Stimulated activated CD8-positive, alpha-beta memory T cell treated with anti-CD3 and anti-CD28 coated beads, Interleukin-7, amount 100 ng/mL, for 4 hours (primary cell): ENCODE results near the gene RBM26.

Experiments used
- DNase-seq, 2 donors: peaks; one replicate each; pipeline ENCODE4 v3.0.0-alpha.2; 2020; ENCODE audit warnings: low read depth in 2 of 2

RBM26 gene

DNA sequence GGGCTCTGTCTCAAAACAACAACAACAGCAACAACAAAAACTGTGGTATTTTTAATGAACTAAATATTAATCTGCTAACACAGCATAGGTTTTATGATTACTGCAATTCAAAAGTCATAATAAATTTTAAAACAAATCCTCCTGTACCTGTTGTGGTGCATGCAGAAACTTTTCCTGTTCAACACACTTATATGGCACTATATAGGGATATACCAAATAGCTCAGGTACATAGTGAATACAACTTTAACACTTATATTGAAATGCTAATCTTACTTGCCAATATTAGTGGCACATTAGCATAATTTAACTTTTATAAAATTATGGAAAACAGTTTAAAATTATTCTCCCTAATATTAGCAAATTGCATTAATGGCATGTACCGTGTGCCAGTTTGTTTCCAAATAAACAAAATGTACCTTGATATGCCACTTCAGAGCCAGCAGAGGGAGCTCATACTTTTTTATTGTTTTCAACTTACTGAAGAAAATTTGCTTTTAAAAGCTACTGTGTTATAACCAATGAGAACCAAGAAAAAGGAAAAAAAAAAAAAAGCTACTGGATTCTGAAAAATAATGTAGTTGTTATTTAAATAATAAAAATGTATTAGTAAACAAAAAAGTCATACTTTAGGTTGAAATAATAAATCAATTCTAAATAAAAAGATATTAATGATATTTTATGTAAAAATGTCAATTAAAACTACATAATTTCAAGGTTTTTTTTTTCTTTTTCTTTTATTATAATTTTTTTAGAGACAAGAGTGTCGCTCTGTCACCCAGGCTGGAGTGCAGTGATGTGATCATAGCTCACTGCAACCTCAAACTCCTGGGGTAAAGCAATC, 18.0 kb upstream of the RBM26 start:
- no peak for DNase-seq

DNA sequence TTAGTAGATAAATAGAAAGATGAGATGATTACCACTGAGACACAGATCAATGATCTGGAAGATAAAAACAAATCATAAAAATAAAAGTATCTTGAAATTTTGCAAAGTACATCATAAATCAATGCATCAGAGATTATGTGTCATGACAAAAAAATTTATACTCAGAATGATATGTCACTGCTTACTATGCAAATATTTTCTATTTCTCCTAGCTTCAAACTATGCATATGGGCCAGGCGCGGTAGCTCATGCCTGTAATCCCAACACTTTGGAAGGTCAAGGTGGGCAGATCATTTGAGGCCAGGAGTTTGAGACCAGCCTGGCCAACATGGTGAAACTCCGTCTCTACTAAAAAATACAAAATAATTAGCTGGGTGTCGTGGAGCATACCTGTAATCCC, 17.3 kb upstream of the RBM26 start:
- DNase-seq = no peak

DNA sequence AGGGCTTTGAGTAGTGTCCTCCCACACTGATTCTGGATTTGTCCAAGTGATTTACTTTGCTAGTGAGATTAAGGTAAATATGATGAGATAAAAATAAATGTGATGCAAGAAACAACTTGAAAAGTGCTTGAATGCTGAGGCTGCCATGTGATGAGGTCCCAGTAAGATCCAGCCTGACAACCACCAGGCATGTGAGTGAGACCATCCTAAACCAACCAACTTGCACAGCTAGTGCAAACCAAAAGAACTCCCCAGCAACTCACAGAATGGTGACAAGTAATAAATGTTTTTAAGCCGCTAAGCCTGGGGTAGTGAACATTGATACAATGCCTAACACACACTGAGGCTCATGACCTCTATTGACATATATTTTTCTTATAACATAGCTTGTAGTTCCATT, 13.3 kb upstream of the RBM26 start:
- DNase-seq = no peak

DNA sequence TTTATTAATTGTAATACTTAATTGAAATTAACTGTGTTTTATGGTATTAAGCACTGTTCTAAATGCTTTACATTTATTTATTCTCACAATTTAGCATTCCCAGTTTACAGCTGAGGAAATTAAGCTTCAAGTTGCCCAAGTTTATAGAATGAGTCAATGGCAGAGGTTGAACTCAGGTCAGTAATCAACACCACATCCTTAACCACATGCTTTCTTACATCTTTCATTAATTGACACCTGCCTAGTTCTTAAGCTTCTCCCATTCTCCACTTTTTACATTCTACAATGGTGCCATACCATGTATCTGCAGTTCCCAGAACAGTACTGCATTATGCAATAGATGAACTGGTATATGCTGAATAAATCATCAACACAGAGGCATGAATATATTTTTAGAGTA, 11.7 kb upstream of the RBM26 start:
- no peak for DNase-seq

DNA sequence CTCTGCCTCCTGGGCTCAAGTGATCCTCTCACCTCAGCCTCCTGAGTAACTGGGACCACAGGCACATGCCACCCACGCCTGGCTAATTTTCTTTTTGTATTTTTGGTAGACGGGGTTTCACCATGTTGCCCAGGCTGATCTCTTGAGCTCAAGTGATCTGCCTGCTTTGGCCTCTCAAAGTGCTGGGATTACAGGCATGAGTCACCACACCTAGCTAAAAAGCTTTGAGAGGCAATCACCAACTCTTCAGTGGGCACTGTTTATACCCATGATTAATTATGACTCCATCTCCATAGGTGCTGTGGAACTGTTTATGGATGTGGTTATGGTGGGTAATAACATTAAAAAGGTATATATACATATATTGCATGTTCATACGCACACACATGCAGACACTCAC, 7.5 kb upstream of the RBM26 start:
- DNase-seq = no peak

DNA sequence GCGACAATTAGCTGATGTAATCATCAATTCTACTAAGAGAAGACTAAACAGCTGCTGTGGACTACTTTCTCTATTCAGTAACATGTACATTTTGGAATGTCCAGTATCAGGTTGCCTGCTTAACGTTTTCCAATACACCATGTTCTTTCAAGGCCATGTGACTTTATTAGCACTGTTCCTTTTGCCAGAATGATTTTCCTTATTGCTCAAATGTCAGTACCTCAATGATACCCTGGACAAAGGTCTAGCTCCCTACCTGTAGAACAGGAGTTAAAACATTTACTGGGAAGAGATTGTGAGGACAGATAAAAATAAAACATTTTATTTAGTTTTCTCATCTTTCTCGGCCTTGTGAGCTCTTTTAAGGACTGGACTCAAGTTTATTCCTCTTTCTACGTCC, 3.8 kb upstream of the RBM26 start:
- no peak for DNase-seq

DNA sequence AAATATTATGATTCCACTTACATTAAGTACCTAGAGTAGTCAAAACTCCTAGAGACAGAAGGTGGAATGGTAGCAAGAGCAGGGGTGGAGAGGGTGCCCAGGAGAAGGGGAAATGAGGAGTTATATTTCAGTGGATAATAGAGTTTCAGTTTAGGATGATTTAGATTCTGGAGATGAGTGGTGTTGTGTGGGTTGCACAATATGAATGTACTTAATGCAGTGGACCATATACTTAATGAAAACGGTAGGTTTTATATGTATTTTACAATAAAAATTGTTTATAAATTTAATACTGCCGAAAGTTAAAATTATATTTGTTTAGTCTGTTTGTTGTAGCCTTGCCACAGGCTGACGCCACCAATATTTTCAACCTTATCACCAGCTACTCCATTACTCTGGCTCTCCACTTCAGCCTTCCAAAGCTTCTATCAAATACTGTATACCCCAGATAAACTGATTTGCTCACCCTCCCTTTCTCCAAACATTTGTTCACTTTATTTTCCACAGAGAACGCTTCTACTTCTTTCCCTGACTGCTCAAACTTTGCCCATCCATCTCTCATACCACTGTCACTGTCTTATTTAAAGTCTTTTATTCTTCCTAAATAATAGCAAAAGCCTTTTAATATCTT, 1.4 kb upstream of the RBM26 start:
- no peak for DNase-seq

DNA sequence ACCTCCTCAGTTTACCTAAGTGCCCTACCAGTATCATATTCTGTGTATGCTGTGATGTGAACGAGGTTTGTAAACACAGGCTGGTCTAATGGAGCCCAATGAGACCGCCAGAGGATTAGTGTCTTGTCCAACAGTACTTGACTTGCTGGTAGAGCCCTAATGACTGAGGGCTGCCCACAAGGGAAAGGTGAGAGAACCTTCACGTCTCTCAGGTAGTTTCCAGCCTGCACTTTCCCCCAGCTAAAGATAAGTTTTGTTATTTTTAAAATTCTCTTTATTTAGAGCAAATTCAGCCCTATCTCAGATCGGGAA, 498 bp upstream of the RBM26 start:
- DNase-seq = no peak

DNA sequence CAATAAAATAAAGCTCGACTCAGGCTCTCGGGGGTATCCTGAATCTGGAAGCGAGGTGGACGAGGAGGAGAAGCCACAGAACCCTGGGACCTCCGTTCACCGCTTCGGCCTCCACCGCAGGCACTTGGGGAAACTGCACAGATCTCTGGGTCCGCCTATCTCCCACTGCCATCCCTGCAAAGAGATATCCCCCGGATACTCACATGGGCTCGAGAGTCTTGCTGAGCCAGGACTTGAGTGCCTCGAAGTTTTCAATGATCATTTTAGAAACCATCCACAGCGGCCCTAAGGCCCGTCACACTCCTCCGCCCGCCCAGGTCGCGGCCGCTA, 589 bp downstream of the RBM26 start:
- no peak for DNase-seq

DNA sequence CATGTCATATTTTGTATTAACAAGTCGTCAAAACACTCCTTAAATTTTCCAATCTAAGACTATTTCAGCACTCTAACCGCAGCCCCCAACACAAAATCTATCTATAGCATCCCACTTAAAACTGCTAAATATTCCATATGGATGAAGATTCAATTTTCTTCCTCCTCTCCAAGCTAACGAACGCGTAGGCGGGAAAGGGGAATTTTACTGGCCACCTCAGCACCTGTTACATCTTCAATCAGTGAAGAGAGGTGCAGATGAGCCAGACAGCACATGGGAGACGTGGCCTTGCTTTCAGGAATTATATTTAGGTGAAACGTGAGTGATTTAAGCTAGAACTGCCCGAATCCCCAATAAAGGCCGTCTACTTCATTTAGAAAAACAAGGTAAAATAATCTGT, 1.1 kb downstream of the RBM26 start:
- DNase-seq = no peak

DNA sequence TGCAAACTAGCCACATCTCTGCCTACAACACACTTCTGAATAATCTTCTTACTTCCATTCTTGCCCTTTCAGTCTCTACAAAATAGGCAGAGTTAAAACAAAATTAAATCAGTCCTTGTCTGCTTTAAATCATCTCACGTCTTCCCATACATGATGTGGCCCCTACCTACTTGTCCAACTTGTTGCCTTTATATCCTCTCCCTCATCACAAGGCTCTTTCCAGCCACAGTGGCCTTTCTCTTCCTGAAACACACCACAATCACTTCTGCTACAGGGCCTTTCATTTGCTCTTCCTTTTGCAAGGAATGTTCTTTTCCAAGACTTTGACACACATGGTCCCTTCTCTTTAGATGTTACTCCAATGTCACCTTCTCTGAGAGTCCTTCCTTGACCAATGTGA, 1.7 kb downstream of the RBM26 start:
- DNase-seq = no peak

DNA sequence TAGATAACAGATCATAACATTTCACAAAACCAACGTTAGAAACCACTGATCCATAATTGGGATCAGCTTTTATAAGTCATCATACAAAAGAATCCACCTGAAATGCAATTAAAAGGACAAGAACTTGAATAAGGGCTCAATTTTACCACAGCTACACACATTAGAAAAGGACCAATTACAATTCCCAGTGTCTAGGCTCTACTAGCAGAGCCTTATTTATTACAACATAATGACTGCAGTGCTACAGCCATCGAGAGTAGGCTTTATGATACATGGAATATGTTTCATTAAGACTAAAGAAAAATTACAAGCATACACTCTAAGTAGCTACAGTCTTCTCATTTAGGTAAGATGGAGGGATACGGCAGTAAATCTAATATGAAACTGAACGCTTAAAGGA, 2.9 kb downstream of the RBM26 start:
- no peak for DNase-seq

DNA sequence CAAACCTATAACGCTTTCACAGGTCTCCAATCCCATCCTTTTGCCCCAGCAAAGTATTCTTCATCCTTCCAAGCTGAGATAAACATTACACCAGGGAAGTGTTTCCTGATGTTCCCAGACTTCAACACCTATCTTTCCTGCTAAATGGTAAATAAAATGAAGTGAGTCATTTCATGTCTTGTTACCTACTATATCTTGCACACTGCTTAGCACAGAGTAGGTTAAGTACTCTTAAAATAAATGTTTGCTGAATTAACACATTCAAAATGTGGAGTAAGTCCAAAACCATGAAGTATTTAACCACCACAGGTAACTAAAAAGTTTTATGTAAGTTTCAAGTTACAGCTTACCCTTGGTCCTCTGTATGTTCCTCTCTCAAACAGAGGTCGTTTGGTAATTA, 3.4 kb downstream of the RBM26 start:
- DNase-seq = no peak

DNA sequence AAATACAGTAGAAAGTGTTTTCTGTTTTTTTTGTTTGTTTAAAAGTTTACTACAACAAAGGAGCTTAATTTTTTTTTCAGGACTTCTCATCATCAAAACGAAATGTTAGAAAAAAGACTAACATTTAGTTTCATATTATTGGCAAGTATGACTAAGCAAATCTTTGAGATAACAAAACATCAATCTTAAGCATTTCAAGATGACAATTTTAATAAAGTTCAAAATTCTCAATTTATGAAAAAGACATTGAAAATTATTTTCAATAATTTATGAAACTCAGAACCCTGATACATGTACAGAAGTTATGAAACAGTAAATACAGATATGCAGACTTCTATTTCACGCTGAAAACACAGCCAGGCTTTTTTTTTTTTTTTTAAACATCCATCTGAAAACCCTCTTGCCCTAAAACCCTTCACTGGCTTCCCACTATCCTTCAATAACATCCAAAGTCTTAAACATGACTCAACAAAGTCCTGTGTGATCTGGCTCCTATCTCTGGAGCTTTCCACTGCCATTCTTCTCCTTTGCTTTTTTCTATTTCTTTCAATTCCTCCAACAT, 3.9 kb downstream of the RBM26 start:
- no peak for DNase-seq

DNA sequence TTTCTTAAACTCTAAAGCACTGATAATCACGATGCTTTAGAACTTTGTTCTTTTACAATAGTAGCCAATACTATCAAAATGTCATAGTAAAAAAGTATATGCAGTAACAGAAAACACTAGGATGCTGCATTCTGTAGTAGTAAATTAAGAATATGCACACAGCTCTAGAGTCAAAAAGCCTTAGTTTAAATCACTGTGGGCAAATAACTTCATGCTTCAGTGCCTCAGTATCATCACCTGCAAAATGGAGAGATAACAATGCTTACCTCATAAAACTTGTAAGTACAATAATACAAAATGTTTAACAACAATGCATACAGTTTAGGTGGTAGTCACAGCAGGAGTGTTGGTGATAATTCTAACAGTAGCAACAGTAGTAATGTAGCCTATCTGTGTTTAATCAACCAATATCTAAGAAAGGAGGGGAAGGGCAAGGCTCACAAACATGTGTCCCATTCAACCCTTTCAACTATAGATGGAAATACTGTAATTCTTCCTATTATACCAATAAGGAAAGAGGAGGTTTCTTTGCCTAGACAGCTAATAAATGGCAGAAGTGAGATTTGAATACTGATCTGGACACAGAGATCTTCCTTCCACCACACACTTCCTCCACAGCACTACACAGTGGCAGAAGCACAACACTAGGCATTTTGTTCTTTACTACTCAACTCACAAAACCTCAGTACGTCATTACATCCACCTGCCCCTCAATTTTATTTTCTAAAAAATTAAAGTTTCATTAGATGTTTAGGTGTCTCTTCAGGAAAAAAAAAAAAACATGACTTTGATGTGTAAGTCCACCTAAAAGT, 4.6 kb downstream of the RBM26 start:
- DNase-seq = no peak

DNA sequence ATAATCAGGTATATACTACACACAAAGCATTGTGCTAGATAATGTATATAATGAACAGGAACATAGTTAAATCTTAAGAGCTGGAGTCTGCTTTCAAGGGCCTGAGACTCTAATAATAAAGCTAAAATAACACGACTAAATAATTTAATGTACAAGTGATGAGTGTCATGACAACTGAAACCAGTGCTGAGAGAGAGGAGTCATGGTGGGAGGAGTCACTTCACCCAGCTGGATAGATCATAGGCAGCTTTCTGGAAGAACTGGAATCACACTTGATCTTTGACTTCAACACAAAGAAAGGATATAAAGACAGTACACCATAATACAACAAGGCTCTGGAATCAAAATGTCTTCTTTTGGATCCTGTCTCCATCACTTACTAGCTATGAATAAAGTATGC, 7.1 kb downstream of the RBM26 start:
- no peak for DNase-seq

DNA sequence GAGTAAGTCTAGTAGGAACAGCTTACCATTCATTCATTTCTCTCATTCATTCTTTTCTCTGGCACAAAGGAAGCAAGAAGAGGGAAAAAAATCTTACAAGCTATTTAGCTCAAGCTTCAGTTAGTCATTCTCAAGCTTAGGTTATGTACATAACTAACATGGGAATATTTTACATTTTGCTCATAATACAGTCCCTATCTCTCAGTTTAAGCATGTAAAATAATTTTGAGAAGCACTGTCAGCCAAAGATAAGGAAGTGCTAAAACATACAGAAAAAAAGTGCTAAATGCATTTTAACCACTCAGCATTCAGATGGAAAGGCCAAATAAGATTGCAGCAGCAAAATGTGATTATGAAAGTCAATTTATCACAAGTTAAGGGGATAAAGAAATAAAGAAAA, 7.9 kb downstream of the RBM26 start:
- DNase-seq = no peak

DNA sequence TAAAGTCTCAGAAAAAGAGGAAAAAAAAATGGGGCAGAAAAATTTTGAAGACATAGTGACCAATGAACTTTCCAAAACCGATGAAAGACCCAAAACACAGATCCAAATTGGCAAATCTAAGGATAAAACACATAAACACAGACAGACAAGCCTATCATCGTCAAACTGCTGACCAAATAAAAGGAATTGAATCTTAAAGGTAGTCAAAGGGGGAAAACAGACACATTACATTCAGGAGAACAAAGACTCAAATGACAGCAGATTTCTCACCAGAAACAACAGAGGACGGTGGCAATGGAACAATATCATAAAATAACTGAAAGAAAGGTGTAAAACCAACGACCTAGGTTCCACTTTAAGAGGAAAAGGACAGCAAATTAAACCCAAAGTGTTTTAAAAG, 10.2 kb downstream of the RBM26 start:
- DNase-seq = no peak

DNA sequence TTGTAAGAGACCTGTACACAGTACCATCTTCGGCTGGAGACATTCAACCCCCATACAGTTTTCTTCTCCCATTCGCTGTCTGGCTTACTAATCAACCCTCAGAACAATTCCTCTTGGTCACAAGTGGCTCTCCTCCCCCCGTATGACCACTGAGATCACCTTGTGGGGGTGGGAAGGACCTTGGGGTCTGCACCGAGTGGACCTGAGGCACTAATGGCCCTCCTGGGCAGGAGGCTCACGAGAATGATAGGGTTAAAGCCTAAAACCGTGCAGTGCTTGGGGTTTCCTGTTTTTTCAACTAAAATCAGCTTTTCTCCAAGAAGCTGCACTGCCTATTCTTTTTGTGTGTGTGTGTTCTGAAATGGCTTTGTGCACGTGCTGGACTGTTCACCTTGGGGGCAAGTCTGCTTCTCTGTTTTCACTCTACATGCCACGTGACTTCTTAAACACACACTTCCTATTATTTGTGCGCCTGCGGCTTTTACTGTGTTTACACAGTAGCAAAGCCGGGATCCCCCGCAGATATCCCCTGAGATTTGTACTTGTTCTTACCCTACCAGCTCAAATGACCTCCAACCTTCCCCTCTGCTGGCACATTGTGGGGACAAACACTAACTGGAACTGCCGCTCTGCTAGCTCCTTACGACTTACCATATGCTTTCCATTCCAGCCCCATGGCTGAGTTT, 12.3 kb downstream of the RBM26 start:
- peak in 1 of 2 donors; percentile 21 for DNase-seq

DNA sequence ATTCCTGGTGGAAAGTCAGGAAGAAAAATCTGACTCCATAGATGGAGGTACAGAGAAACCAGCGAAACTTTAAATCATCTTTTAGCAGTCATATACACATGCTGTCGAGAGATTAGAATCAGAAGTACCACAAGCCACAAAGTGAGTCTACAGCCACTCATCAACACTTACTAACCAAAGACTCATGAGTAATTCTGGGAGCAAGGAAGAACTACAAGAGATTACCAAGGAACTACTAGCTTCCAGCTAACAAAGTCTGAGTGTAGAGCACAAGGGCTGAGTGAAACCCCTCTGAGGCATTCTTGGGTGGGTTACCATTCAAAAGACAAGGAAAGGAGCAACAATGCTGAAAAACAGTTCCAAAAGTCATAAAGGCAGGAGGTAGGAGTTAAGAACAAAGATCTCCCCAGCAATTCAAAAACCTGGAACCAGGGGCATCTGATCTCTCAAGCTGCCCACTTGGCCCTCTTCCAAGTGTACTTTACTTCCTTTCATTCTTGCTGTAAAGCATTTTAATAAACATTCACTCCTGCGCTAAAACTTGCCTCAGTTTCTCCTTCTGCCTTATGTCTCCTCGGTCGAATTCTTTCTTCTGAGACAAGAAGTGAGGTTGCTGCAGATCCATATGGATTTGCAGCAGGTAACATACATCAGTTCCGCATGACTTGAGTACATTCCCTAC, 13.0 kb downstream of the RBM26 start:
- no peak for DNase-seq

DNA sequence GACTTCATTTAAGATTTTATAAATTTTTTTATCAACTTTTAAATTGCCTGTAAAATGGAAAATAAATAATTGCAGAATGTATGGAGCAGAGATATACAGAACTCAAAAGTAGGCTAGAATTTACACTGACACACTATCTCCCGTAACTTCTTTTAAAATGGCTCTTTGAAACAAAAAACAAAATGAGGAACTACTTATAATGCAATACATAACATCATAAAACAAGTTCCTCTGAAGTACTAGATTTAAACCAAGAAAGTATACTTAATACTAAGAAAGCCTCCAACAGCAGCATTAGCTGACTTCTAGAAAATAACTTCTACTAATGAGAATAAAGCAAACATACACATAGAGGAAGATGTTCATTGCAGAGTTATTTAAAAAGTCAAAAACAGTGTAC, 17.0 kb downstream of the RBM26 start:
- DNase-seq = no peak

DNA sequence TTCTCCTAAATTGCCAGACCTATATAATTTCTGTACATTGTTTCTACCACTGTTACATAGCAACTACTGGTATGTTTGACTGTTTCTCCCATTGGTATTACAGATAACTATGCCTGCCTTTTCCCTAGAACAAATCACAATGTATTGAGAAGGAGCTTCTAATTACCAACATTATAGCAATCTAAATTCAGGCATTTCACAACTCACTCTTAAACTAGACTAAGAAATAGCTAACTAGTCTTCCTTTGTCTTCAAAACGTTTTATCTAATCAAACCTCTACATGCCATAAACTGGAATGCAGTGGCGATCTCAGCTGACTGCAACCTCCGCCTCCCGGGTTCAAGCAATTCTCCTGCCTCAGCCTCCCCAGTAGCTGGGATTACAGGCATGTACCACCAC, 18.2 kb downstream of the RBM26 start:
- DNase-seq = no peak
